Endothelial cell (in vitro differentiated cells): ENCODE measurements around the gene ACOXL. TPM values are rescaled to one million over a fixed set of nuclear protein-coding genes. Genes with fewer than 3 reads are reported as not detected.

Experiments used
- DNase-seq: peaks from one replicate; pipeline ENCODE4 v3.0.0; 2021; ENCODE audit warnings: low spot score
- H3K27ac Mint-ChIP-seq: one replicate; pipeline ENCODE4 v1.8.0; 2021; ENCODE audit warnings: mixed read lengths, inconsistent platforms; ENCODE audit not compliant: unreplicated experiment
- H3K27me3 Mint-ChIP-seq: one replicate; pipeline ENCODE4 v1.8.0; 2021; ENCODE audit warnings: mild to moderate bottlenecking, moderate library complexity, mixed read lengths, inconsistent platforms; ENCODE audit not compliant: unreplicated experiment
- H3K36me3 Mint-ChIP-seq: one replicate; pipeline ENCODE4 v1.8.0; 2021; ENCODE audit warnings: mild to moderate bottlenecking, low read depth, mixed read lengths, inconsistent platforms; ENCODE audit not compliant: unreplicated experiment
- H3K4me1 Mint-ChIP-seq: one replicate; pipeline ENCODE4 v1.8.0; 2021; ENCODE audit warnings: mild to moderate bottlenecking, mixed read lengths, inconsistent platforms; ENCODE audit not compliant: unreplicated experiment
- H3K4me3 Mint-ChIP-seq: one replicate; pipeline ENCODE4 v1.8.0; 2021; ENCODE audit warnings: mild to moderate bottlenecking, mixed read lengths, inconsistent platforms; ENCODE audit not compliant: unreplicated experiment
- H3K9me3 Mint-ChIP-seq: one replicate; pipeline ENCODE4 v1.8.0; 2021; ENCODE audit warnings: mixed read lengths, inconsistent platforms; ENCODE audit not compliant: unreplicated experiment
- total RNA-seq: library from RNA; stranded (reverse); fragmentation: NEBNext Ultra II Directional; extraction: Animal tissue kit (Norgen Biotek cat#: 25700); gene quantifications from one replicate; pipeline ENCODE4 v1.2.1, GENCODE V29; 2021; ENCODE audit not compliant: unreplicated experiment
- TF ChIP-seq, protein P1 (sequence below): fragments of 200-600 bp; sonication (generic); IDR thresholded peaks from one replicate; pipeline ENCODE4 v1.5.0; 2021; ENCODE audit warnings: antibody characterized with exemption; ENCODE audit not compliant: unreplicated experiment

ACOXL gene
- total RNA-seq, 1 donor from 2014 or later: 0.44 TPM

DNA sequence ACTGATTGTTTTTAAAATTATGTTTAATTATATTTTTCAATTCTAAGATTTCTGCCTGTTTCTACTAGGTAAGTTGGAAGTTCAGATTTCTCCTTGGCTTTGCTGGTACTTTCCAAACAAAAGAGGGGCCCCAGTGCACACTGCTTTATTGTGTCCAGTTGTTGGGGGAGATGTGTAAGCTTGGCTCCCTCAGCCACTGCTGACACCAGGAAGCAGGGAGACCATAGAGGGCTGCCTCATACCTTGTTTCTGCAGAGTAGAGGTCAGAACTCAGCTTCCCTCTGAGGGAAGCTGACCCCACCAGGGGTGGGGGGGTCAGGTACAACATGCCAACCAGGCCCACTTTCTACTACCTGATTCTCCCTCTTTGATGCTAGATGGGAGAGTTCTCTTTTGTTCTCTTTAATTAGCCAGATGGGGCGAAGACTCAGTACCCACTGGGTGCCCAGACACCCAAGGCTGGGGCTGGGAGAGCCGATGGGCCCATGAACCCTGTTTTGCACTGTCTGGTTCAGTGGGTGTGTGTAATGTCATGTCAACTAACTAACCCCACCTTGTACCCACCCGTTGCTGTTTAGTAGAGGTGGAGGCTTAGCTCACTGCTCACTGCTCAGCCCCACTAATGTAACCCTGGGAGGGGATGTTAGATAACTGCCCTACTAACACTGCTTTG lies 403.0 kb downstream of the ACOXL start:
- Mint-ChIP-seq H3K27me3 (no peaks in the 10 kb centered on the region), H3K27ac (no peak overlapping the region), H3K36me3 (peaks cover 21% of the 10 kb centered on the region), H3K4me1 (peaks cover 21% of the 10 kb centered on the region), H3K4me3 (no peak overlapping the region), H3K9me3 (no peaks in the 10 kb centered on the region)
- no peak for DNase-seq
- TF ChIP-seq, protein P1, sequence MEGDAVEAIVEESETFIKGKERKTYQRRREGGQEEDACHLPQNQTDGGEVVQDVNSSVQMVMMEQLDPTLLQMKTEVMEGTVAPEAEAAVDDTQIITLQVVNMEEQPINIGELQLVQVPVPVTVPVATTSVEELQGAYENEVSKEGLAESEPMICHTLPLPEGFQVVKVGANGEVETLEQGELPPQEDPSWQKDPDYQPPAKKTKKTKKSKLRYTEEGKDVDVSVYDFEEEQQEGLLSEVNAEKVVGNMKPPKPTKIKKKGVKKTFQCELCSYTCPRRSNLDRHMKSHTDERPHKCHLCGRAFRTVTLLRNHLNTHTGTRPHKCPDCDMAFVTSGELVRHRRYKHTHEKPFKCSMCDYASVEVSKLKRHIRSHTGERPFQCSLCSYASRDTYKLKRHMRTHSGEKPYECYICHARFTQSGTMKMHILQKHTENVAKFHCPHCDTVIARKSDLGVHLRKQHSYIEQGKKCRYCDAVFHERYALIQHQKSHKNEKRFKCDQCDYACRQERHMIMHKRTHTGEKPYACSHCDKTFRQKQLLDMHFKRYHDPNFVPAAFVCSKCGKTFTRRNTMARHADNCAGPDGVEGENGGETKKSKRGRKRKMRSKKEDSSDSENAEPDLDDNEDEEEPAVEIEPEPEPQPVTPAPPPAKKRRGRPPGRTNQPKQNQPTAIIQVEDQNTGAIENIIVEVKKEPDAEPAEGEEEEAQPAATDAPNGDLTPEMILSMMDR: no peak

- no peaks in the 10 kb centered on the region for H3K9me3 Mint-ChIP-seq
- H3K27ac Mint-ChIP-seq: no peak overlapping the region
- H3K27me3 Mint-ChIP-seq: no peaks in the 10 kb centered on the region
- no peak for DNase-seq
- peaks cover 25% of the 10 kb centered on the region for H3K36me3 Mint-ChIP-seq
- H3K4me1 Mint-ChIP-seq: peaks cover 21% of the 10 kb centered on the region
- no peak overlapping the region for H3K4me3 Mint-ChIP-seq
- TF ChIP-seq, protein P1: no peak
These were observed 403.5 kb downstream of the ACOXL start for GRCh38 chr2:111135910-111136297.

DNA sequence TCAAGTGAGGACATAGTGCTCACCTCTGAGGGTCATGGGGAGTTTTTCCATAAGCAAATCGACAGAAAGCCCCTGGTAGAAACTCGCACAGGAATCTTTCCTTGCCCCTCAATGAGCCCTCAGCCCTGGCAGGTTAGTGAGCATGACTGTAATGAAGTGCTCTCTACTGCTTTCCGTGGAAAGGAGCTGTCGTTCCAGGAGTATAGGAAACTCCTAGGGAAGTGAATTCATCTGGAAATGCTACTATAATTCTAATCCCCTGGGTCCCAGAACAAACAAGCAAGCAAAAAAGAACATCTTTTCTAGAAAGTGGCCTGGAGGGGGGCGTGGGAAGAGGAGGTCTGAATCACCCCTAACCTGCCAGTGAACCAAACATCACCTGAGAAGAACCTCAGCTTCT lies 406.5 kb downstream of the ACOXL start:
- H3K9me3 Mint-ChIP-seq: no peaks in the 10 kb centered on the region
- H3K36me3 Mint-ChIP-seq: peaks cover 26% of the 10 kb centered on the region
- TF ChIP-seq, protein P1: no peak
- H3K4me1 Mint-ChIP-seq: peaks cover 16% of the 10 kb centered on the region
- no peak overlapping the region for H3K4me3 Mint-ChIP-seq
- H3K27me3 Mint-ChIP-seq: no peaks in the 10 kb centered on the region
- no peak for DNase-seq
- no peak overlapping the region for H3K27ac Mint-ChIP-seq

DNA sequence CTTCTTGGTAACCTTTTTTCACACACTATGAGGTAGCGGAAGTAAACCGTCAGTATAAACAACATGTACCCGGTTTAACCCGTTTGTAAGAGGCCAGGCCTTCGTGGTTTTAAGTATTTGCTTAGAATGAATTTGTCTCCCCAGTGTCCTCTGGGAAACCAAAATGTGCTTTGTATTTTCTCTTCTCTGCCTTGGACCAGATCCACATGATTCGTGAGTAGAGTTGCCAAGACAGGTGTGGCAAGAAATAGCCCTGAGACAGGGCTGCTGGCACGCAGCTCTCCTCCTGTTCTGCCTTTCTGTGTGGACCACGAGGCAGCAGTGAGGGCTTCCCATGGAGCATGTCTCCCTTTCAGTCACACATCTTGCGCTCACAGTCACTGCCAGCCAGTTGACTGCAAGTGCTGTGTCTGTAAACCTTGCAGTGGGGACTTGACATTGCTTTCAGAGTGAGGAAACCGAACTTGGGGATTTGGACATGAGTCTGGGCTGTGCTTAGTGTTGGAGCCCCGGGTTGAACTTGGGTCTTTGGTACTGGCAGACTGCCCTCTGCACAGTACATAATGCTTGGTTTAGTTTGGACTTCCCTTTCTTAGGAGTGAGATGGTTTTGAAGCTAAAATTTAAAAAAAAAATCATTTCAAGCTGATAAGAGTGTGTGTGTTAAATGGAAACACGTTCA lies 407.4 kb downstream of the ACOXL start:
- peaks cover 12% of the 10 kb centered on the region for H3K4me1 Mint-ChIP-seq
- no peak overlapping the region for H3K27ac Mint-ChIP-seq
- TF ChIP-seq, protein P1: no peak
- H3K4me3 Mint-ChIP-seq: no peak overlapping the region
- peaks cover 26% of the 10 kb centered on the region for H3K36me3 Mint-ChIP-seq
- no peaks in the 10 kb centered on the region for H3K9me3 Mint-ChIP-seq
- no peak for DNase-seq
- no peaks in the 10 kb centered on the region for H3K27me3 Mint-ChIP-seq

DNA sequence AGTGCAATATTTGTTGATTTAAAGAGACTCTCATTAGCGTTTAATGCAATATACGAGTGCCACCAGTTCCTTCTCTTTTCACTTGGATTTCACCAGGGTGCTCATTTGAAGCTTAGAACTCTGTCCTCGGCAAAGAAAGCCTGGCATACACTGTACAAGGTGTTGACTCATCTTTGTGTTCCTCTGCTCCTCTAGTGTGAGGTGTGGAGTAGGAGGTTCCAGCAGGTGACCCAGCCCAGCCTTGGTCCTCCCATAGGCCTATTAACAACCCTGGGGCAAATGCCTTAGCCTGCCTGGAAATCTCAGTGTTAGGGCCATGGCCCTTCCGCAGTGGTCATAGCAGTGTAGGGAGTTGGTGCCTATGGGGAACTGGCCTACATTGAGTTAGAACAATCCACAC lies 408.4 kb downstream of the ACOXL start:
- TF ChIP-seq, protein P1: no peak
- Mint-ChIP-seq H3K27me3 (no peaks in the 10 kb centered on the region), H3K27ac (no peak overlapping the region), H3K36me3 (peaks cover 26% of the 10 kb centered on the region), H3K9me3 (no peaks in the 10 kb centered on the region), H3K4me3 (peak overlapping the region; percentile 17), H3K4me1 (peaks cover 6% of the 10 kb centered on the region)
- DNase-seq: no peak
